SIG-M5 (cell line): ENCODE data around the gene SMG7.

Experiments
- DNase-seq: peaks from one replicate; lab custom pipeline; 2025; lab: John Stamatoyannopoulos, UW

SMG7 gene

DNA sequence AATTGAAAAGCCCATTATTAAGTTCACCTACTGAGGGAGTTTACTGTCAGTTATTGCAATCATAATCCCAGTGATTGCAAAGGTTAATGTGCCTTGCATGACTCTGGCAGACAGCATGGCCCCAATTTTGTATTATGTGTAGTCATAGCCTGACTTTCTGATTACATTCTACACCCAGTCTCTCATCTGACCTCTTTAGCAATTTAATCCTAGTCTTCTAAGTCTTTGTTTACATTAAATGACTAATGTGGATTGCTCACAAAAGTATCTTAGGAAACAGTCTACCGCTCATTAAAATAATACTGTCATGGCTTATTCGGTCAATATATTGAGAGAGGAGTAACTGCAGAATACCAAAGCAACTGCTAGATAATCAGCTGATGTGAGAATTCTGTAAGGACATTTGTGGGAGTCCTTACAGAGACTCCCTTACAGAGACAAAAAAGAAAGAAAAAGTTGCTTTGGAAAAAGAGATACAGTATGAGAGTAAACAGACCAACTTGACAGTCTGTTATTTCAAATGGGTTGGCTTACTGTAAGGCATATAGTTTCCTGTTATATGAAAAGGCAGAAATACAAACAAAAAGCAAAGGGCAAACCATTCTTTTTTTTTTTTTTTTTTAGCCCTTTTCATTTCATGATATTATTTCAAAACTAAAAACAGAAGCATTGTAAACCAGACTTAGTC, 42.8 kb downstream of the SMG7 start:
- DNase-seq: no peak

- no peak for DNase-seq
Observed at GRCh38 chr1:183516725-183517124, 44.4 kb downstream of the SMG7 start.

- DNase-seq: no peak
Observed at GRCh38 chr1:183517401-183517800, 45.1 kb downstream of the SMG7 start.

- DNase-seq: no peak
Observed at GRCh38 chr1:183520379-183520778, 48.1 kb downstream of the SMG7 start.

- no peak for DNase-seq
Observed at GRCh38 chr1:183522104-183522503, 49.8 kb downstream of the SMG7 start.

GRCh38 chr1:183528577-183528976, 56.3 kb downstream of the SMG7 start:
- no peak for DNase-seq

- no peak for DNase-seq
Observed at GRCh38 chr1:183533617-183534174, 61.4 kb downstream of the SMG7 start.

GRCh38 chr1:183537405-183537804, 65.1 kb downstream of the SMG7 start:
- DNase-seq: no peak

GRCh38 chr1:183543619-183544204, 71.4 kb downstream of the SMG7 start:
- DNase-seq: peak; percentile 37

GRCh38 chr1:183544598-183545297, 72.4 kb downstream of the SMG7 start:
- DNase-seq: no peak

- DNase-seq: no peak
Observed at GRCh38 chr1:183546427-183546826, 74.1 kb downstream of the SMG7 start.

- DNase-seq: no peak
Observed at GRCh38 chr1:183548116-183548515, 75.8 kb downstream of the SMG7 start.

DNA sequence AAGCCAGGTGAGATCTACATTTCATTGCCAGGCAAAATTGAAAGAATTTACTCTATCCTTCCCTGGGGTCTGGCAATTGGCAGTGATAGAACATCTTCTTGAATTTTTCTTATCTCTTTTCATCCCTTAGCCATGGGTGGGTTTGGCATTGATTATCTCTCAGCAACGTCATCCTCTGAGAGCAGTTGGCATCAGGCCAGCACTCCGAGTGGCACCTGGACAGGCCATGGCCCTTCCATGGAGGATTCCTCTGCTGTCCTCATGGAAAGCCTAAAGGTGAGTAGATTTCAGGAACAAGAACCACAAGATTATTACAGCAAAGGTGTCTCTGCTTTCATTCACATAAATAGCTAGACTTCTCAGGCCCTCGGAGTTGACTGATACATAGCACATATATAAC, 78.6 kb downstream of the SMG7 start:
- DNase-seq: no peak

DNA sequence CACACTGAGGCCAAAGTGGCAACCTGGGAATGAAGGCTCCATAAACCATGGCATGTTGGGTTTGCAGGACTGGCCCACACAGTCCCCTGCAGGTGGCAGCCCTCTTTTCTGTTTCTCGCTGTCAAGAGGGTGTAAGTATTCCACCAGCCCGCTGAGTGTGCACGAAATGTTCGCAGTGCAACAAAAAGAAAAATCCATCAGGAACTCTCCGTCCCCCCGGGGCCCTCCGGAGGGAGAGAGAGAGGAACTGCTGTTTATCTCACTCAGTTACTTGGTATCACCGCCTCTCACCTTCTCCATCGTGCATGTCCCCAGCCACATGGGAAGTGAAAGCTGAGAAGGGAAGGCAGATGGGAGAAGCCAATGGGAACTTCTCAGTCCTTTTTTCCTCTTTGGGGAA, 79.6 kb downstream of the SMG7 start:
- no peak for DNase-seq

- no peak for DNase-seq
Observed at GRCh38 chr1:183552441-183552840, 80.1 kb downstream of the SMG7 start.

GRCh38 chr1:183552891-183553290, 80.6 kb downstream of the SMG7 start:
- DNase-seq: no peak

GRCh38 chr1:183553331-183553730, 81.0 kb downstream of the SMG7 start:
- DNase-seq: no peak

DNA sequence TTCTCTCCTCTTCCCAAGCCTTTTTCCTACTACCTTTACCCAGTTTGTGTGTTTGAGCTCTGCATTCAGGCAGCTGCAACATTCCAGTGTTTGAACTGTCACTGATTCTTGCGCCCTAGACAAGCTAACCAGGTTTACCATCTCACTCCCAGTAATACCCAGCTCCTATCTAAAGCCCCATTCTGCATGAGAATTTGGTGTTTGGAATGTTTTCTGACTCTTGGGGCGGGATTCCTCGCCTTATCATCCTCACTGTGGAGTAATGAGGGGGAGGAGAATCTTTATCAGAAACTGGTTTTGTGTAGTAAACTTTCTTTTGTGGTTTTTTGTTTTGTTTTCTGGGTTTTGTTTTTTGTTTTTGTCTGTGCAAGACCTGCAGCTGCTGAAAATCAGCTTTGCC, 81.5 kb downstream of the SMG7 start:
- DNase-seq: no peak

DNA sequence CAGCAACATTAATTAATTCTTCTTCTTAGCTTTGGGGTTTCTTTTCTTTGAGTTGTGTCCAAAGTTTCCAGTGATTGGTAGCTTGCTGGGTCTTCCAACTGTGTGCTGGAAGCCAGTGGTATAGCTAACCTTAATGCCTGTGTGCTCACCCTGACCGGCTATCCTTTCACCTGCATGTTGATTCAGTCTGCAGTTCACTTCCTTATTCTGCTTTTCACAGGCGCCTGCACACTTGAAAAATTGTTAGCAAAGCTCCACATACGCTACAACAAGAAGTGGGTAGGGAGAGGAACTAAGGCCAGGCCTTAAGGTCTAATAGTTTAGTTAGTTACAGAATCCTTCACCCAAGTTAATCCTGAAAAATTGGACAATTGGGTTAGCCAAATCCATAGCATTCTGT, 82.3 kb downstream of the SMG7 start:
- no peak for DNase-seq

- DNase-seq: no peak
Observed at GRCh38 chr1:183559061-183559460, 86.8 kb downstream of the SMG7 start.

- no peak for DNase-seq
Observed at GRCh38 chr1:183562701-183563100, 90.4 kb downstream of the SMG7 start.

DNA sequence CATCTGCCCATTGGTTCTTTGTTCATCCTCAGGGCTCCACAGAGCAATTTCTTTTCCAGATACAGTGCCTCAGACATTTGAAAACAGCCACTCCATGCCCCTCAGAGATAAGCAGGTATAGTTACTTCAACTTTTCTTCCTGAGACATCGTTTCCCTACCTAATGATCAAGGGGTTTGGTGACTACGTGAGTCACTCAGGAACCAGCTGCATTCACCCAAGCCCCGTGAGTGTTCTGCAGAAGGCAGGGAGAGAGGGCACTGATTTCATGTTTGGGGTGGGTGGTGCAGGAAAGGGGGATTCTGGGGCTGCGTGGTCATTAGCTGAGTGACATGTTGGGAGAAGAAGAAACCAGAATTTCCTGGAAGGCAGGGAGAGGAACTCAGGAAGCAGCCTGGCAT, 93.0 kb downstream of the SMG7 start:
- no peak for DNase-seq

GRCh38 chr1:183566026-183566425, 93.7 kb downstream of the SMG7 start:
- DNase-seq: no peak
